GM11168 (cell line): Measurements from ENCODE around the gene NHERF1.

Experiments
- in situ Hi-C: fragments of 300-500 bp; cut with MboI; formaldehyde crosslinking; loops from one replicate; pipeline ENCODE4 v1.12.0; 2022; ENCODE audit warnings: low sequenced_read_pairs; ENCODE audit not compliant: unreplicated experiment

NHERF1 gene

DNA sequence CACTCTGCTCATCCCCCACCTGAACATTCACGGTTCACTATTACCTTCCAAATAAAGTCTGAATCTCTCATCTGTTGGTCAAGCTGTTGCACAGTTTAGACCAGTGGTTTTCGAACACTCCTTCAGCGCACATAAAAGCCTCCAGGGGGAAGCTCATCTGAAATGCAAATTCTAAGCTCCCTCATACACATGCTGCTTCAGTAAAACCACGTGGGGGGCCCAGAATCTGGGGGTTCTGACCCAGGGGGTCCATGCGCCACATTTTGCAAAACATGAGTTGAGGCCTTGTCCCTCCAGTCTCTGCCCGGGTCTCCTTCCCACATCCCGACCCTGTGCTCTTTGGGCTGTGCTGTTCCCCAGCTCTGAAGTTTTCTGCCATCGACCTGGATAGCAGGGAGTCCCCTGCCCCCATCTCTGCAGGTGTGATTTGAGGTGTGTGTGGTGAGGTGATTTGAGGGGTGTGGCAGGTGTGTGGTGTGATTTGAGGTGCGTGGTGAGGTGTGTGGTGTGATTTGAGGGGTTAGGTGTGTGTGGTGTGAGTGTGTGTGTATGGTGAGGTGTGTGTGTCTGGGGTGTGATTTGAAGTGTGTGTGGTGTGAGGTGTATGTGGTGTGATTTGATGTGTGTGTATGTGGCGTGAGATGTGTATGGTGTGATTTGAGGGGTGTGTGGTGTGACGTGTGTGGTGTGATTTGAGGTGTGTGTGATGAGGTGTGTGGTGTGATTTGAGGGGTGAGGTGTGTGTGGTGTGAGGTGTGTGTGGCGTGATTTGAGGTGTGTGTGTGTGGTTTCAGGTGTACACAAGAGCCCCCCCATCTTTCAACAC lies 16.2 kb upstream of the NHERF1 start:
- in situ Hi-C loops = no loop called here

DNA sequence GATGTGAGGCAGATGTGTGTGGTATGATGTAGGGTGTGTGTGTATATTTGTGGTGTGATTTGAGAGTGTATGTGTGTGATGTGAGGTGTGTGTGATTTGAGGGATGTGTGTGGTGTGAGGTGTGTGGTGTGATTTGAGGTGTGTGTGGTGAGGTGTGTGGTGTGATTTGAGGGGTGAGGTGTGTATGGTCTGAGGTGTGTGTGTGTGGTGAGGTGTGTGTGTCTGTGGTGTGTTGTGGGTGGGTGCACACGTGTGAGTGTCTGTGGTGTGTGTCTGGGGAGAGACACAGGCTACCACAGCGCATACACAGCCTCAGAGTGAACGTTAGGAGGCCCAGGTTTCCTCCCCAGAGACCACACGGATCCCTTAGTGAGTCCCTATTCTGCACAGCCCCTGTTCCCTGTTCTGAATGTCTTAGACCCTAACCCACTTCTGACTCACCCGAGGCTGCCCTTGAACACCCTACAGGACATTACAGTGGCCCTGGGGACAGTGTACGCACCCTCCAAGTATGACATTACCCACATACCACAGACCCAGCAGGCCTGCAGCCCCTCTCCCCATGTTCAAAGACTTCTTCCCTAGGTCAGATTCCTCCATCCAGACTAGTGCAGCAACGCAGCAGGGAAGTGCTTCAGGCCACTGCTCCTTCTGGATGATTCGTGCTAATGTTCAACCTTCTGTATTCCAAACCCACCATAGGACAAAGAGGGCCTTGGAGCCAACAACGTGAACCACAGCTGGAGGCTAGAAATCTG lies 14.9 kb upstream of the NHERF1 start:
- in situ Hi-C loops = no loop called here

GRCh38 chr17:74734256-74734655 lies 14.2 kb upstream of the NHERF1 start:
- in situ Hi-C loops = no loop called here

GRCh38 chr17:74736513-74737298 lies 11.7 kb upstream of the NHERF1 start, which contains the start of gene RAB37:
RAB37 (plus strand) TSS chr17:74737256; CDS start chr17:74737273, 17 bp downstream.
- in situ Hi-C loops = loop anchor here (5.0 kb wide), 1 partner anchor 79 kb away; no protein-coding TSS in a partner anchor

- in situ Hi-C loops = loop anchor here (5.0 kb wide), 1 partner anchor 80 kb away; no protein-coding TSS in a partner anchor
Observed at GRCh38 chr17:74737299-74738050, 11.0 kb upstream of the NHERF1 start.

- in situ Hi-C loops = loop anchor here (5.0 kb wide), 1 partner anchor 81 kb away; no protein-coding TSS in a partner anchor
Observed at GRCh38 chr17:74738051-74738996, 10.1 kb upstream of the NHERF1 start.

DNA sequence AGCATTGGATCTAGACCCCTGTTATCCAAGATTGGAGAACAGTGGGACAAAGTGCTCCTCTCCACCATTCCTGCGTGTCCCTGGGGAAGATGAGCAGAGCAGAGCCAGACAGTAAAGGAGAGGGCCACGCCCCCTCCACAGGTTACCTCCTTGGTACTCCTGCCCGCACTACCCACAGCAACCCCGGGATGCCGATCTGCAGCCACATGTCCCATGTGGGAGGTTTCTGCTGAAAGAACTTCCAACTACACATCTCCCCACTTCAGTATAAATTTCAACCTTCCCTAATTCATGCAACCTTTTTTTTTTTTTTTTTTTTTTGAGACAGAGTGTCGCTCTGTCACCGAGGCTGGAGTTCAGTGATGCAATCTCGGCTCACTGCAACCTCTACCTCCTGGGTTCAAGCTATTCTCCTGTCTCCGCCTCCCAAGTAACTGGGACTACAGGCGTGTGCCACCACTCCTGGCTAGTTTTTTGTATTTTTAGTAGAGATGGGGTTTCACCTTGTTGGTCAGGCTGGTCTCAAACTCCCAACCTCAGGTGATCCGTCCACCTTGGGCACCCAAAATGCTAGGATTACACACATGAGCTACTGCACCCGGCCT lies 9.1 kb upstream of the NHERF1 start:
- in situ Hi-C loops = loop anchor here (5.0 kb wide), 1 partner anchor 82 kb away; no protein-coding TSS in a partner anchor

DNA sequence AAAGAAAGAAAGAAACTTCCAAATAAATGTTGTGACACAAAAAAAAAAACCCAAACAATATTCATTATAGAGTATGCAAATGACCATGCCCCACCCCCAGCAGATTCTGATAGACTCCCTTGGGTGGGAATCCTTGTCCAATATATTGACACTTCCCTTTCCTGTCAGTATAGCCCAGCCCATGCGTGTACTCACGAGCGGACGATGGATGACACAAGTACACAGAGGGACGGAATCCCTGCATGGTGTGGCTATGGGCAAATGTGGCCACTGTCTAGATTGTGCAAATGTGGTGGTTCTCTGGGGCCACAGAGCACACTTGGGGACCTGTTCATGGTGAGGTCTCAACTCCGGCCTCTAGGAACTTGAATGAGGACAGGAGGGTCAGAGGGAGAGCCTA lies 8.3 kb upstream of the NHERF1 start:
- in situ Hi-C loops = no loop called here

DNA sequence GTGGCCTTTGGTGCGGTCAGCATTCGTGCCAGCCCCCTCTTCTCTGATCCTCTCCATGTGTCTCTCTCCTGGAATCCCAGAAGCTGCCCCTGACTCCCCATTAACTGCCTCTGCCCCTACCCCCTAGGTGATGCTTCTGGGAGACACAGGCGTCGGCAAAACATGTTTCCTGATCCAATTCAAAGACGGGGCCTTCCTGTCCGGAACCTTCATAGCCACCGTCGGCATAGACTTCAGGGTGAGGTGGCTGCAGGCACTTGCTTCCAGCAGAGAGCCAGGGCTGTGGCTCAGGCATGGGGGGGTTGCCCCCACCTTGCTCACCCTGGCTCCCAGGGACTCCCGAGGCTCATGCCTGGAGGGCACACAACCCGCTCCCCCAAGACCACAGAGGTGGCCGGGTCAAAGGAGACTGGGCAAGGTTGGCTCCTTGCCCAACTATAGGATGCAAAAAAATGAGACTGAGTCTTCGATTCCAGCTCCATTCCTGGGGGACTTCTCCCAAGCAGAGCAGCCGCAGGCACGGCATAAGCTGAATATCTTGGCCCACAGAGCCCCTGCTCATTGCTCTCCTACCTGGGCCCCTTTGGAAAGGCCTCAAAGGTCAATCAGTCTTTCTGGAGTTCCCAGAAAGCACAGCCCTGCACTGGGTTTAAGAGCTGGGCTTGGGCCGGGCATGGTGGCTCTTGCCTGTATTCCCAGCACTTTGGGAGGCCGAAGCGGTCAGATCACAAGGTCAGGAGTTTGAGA lies 7.6 kb upstream of the NHERF1 start:
- in situ Hi-C loops = no loop called here

DNA sequence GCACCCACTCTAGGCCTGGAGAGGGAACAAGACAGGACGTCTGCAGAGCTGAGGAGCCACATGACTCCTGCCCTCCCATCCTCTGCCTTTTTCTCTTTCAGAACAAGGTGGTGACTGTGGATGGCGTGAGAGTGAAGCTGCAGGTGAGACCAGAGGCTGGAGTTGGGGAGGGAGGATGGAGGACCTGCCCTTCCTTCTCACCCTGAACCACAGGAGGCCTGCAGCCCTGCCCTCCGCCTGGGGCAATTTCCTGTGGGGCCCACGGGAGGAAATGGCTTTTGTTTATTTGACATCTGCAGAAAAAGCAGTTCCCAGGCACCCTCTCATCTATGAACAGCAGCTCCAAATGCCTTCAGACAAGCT lies 6.3 kb upstream of the NHERF1 start:
- in situ Hi-C loops = no loop called here

GRCh38 chr17:74742978-74743545 lies 5.4 kb upstream of the NHERF1 start:
- in situ Hi-C loops = no loop called here

- in situ Hi-C loops = no loop called here
Observed at GRCh38 chr17:74743755-74744154, 4.7 kb upstream of the NHERF1 start.

DNA sequence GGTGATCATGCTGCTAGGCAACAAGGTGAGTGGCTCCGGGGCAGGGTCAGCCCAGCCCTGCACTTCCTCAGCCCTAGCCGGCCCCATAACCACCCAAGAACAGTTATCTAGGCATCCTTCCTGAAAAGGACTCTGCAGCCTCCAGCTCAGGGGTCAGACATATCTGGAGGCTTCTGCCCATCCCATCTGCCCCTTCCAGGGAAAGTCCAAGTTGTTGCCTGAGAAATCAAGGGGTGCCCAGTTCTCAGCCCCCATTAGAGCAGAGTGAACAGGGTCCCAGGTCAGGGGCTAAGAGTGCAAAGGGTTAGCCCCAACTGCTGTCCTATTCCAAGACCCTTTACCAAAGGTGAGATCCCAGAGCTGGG lies 4.1 kb upstream of the NHERF1 start:
- in situ Hi-C loops = no loop called here

- in situ Hi-C loops = no loop called here
Observed at GRCh38 chr17:74744714-74745547, 3.5 kb upstream of the NHERF1 start.

DNA sequence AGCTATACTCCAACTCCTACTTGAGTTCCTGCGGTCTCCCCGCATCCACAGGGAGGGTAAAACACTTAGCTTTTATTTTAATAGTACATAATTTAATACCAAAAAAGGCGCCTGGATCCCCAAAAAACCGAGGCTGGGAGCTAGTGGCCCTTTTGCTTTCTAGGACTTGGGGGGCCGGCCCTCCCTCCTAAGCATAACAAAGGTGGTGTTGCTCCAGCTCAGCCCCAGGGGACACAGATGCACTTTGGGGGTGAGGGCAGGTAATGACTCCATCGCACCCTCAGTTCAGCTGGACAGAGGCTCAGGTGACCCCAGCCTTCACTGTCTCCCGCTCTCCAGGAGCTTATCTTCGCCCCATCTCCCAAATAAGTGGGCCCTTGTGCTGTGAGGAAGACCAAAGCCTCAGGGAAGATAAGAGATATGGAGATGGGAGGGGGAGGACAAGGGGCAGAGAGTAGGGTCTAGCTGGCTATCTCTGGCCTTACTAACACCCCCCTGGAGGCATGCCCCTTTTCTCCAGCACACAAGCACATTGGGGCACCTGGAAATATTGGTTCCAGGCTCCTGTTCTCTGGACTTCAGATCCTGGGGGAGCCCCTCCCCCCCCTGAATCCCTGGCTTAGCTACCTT lies 2.8 kb upstream of the NHERF1 start:
- in situ Hi-C loops = no loop called here

- in situ Hi-C loops = no loop called here
Observed at GRCh38 chr17:74746376-74746775, 2.1 kb upstream of the NHERF1 start.
